Fibroblast of the conjunctiva (primary cell): ENCODE results near the gene TCF12.

Experiments used
- DNase-seq: peaks from one replicate; pipeline ENCODE4 v3.0.0-alpha.2; 2010; ENCODE audit warnings: low read depth

The TCF12 gene

DNA sequence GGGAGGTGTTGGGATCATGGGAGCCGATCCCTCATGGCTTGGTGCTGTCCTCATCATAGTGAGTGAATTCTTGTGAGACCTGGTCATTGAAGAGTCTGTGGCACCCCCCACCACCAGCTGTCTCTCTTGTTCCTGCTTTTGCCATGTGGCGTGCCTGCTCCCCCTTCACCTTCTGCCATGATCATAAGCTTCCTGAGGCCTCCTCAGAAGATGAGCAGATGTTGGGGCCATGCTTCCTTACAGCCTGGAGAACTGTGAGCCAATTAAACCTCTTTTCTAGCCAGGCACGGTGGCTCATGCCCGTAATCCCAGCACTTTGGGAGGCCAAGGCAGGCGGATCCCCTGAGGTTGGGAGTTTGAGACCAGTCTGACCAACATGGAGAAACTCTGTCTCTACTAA, 420.9 kb downstream of the TCF12 start:
- no peak for DNase-seq
